Tibial artery (tissue), 4 donors: ENCODE measurements around the gene NPC1.

Experiments used
- DNase-seq, 2 donors: peaks; one replicate each; pipeline ENCODE4 v3.0.0-alpha.2; 2019
- H3K27ac ChIP-seq, 2 donors: fragments of 200-600 bp; sonication (generic) in 1 of 2; 1 replicate in 1 of 2; 2 replicates in 1 of 2; pipeline ENCODE4 v1.5.1; 2018 to 2019; ENCODE audit warnings: mild to moderate bottlenecking in 1 of 2
- H3K27me3 ChIP-seq, 2 donors: fragments of 200-600 bp; sonication (generic) in 1 of 2; one replicate each; pipeline versions ENCODE4 v1.5.1 to v1.6.0; 2016 to 2019
- H3K36me3 ChIP-seq, 3 donors: fragments of 200-600 bp; sonication (generic) in 2 of 3; one replicate each; pipeline ENCODE4 v1.5.1; 2016 to 2019; ENCODE audit warnings: mild to moderate bottlenecking in 2 of 3
- H3K4me1 ChIP-seq, 4 donors: fragments of 200-600 bp; sonication (generic) in 2 of 4; 1 replicate in 3 of 4; 2 replicates in 1 of 4; pipeline ENCODE4 v1.5.1; 2016 to 2019
- H3K4me3 ChIP-seq, 2 donors: fragments of 200-600 bp; sonication (generic) in 1 of 2; 1 replicate in 1 of 2; 2 replicates in 1 of 2; pipeline ENCODE4 v1.5.1; 2018 to 2019; ENCODE audit warnings: mild to moderate bottlenecking in 2 of 2
- H3K9me3 ChIP-seq, 3 donors: fragments of 200-600 bp; sonication (generic) in 1 of 3; one replicate each; pipeline ENCODE4 v1.5.1; 2016 to 2019
- CTCF ChIP-seq, 2 experiments: fragments of 200-600 bp in 1 of 2; fragments of 450-650 bp in 1 of 2; IDR thresholded peaks; one replicate each; pipeline ENCODE4 v1.5.1; 2017 to 2019; ENCODE audit warnings: antibody characterized with exemption in 2 of 2, mild to moderate bottlenecking in 1 of 2, moderate library complexity in 1 of 2
- intact Hi-C: fragments of 100-400 bp; cut with DNase I; formaldehyde crosslinking; loops from one replicate; pipeline ENCODE4 v1.15.0; 2023; ENCODE audit warnings: low total_unique reads

The NPC1 gene

DNA sequence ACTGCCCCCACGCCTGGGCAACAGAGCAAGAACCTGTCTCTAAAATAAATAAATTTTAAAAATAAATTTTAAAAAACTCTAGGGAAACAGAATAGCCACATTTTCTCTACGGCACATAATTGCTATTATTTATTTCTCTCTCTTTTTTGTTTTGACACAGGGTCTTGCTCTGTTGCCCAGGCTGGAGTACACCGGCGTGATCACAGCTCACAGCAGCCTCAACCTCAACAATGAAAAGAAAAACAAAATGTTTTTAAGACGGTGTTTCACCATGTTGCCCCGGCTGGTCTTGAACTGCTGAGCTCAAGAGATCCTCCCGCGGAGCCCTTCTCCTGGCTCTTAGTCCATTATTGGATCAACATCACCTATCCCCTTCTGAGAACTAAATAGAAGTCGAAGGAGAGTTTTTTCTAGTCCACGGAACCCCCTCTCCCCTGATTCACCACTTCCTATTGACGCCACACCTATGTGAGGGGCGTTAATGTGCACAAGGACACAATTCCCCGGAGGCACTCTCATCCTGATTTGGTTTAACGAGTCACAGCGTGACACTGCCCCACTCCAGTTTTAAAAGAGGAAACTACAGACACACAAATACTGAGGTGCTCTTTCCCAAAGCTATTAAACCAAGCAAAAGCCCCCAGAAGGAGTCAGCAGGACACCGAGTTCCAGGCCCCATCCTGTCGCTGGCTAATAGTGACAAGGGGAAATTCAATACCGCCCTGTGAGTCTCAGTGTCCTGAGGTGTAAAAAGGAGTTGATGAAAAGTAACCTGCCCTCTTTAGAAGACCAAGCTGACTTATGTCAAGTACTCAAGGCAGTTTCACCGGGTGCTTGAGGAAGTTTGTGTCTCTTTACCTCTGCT lies 1.1 kb downstream of the NPC1 start:
- Histone ChIP-seq H3K27me3 (no peaks in the 10 kb centered on the region), H3K4me1 (peaks cover 0 to 51% (median 29%) of the 10 kb centered on the region in 4 donors), H3K36me3 (no peaks in the 10 kb centered on the region), H3K27ac (peak overlapping the region; percentile 98 to 99), H3K9me3 (no peaks in the 10 kb centered on the region), H3K4me3 (peak overlapping the region; percentile 80 to 98)
- intact Hi-C loops, result loop anchor here (5.0 kb wide), 2 partner anchors 68 to 653 kb away; partner anchors contain the start of gene RBBP8
- no peak for TF ChIP-seq CTCF (IDR thresholded peaks at IDR 0.05)
- DNase-seq, result no peak

- no peak for TF ChIP-seq CTCF (IDR thresholded peaks at IDR 0.05)
- Histone ChIP-seq H3K27me3 (no peaks in the 10 kb centered on the region), H3K9me3 (no peaks in the 10 kb centered on the region), H3K4me1 (peaks cover 0 to 61% (median 33%) of the 10 kb centered on the region in 4 donors), H3K27ac (peak overlapping the region in 1 of 2 donors; percentile 99), H3K4me3 (peak overlapping the region; percentile 80 to 98), H3K36me3 (no peaks in the 10 kb centered on the region)
- DNase-seq, result no peak
- intact Hi-C loops, result no loop called here
These were observed 2.0 kb downstream of the NPC1 start for GRCh38 chr18:23584019-23584983.

GRCh38 chr18:23583071-23583865 lies 3.0 kb downstream of the NPC1 start:
- intact Hi-C loops, result no loop called here
- Histone ChIP-seq H3K4me1 (peaks cover 0 to 68% (median 36%) of the 10 kb centered on the region in 4 donors), H3K27me3 (no peaks in the 10 kb centered on the region), H3K27ac (no peak overlapping the region), H3K36me3 (no peaks in the 10 kb centered on the region), H3K4me3 (no peak overlapping the region), H3K9me3 (no peaks in the 10 kb centered on the region)
- DNase-seq, result no peak
- TF ChIP-seq CTCF (IDR thresholded peaks at IDR 0.05), result no peak

- Histone ChIP-seq H3K4me1 (peaks cover 0 to 63% (median 30%) of the 10 kb centered on the region in 4 donors), H3K27ac (no peak overlapping the region), H3K4me3 (no peak overlapping the region), H3K9me3 (no peaks in the 10 kb centered on the region), H3K27me3 (no peaks in the 10 kb centered on the region), H3K36me3 (peaks cover 0 to 15% (median 5%) of the 10 kb centered on the region in 3 donors)
- no peak for TF ChIP-seq CTCF (IDR thresholded peaks at IDR 0.05)
- no peak for DNase-seq
- intact Hi-C loops, result no loop called here
These were observed 5.5 kb downstream of the NPC1 start for GRCh38 chr18:23580677-23581367.
